Cardiac muscle cell (in vitro differentiated cells and primary cell): Measurements from ENCODE around the gene IYD. TPM values are rescaled to one million over a fixed set of nuclear protein-coding genes. Genes with fewer than 3 reads are reported as not detected.

ENCODE experiments used
- DNase-seq, 2 donors: peaks; one replicate each; pipeline versions ENCODE4 v3.0.0 to v3.0.0-alpha.2; 2010 to 2017; ENCODE audit warnings: low read depth in 1 of 2, low spot score in 1 of 2
- H3K27ac ChIP-seq: fragments of 200-600 bp; sonication (generic); 2 replicates; pipeline ENCODE4 v1.5.1; 2016
- H3K27me3 ChIP-seq: fragments of 200-600 bp; sonication (generic); 2 replicates; pipeline ENCODE4 v1.6.0; 2016; ENCODE audit warnings: control low read depth
- H3K36me3 ChIP-seq: fragments of 200-600 bp; sonication (generic); 2 replicates; pipeline ENCODE4 v1.5.1; 2016; ENCODE audit warnings: control low read depth
- H3K4me1 ChIP-seq: fragments of 200-600 bp; sonication (generic); 2 replicates; pipeline ENCODE4 v1.8.1; 2017; ENCODE audit warnings: low read depth, mild to moderate bottlenecking, mixed run types
- H3K4me3 ChIP-seq: fragments of 200-600 bp; sonication (generic); 2 replicates; pipeline ENCODE4 v1.5.1; 2016; ENCODE audit warnings: mild to moderate bottlenecking
- H3K9me3 ChIP-seq: fragments of 200-600 bp; sonication (generic); 2 replicates; pipeline ENCODE4 v1.5.1; 2017; ENCODE audit warnings: low read depth, mild to moderate bottlenecking, control low read depth
- CTCF ChIP-seq: IDR thresholded peaks from 2 replicates; pipeline ENCODE4 v1.5.1; 2012; ENCODE audit warnings: low read depth, mild to moderate bottlenecking, low read length
- polyA plus RNA-seq: library from polyadenylated mRNA; unstranded; fragments of >200 nt; fragmentation: Nextera tagmentation; extraction: Ambion mirVana; gene quantifications from 2 replicates; pipeline ENCODE4 v1.2.1, GENCODE V29; 2016
- total RNA-seq: library from RNA; depleted of rRNA; stranded (reverse); fragments of >200 nt; gene quantifications from 2 replicates; pipeline ENCODE4 v1.2.3, GENCODE V29; 2016

Gene IYD
- not detected in 2 replicates for total RNA-seq
- not detected in 2 replicates for polyA plus RNA-seq

- no peak for TF ChIP-seq CTCF
- Histone ChIP-seq H3K4me1 (no peaks in the 10 kb centered on the region), H3K4me3 (no peak within 1 kb of the TSS), H3K36me3 (no peaks in the 10 kb centered on the region), H3K27ac (no peak within 1 kb of the TSS), H3K27me3 (peaks cover 91% of the 10 kb centered on the region), H3K9me3 (no peaks in the 10 kb centered on the region)
- DNase-seq = no peak
Observed at GRCh38 chr6:150368762-150369161, at the start of gene IYD. IYD (plus strand) TSS chr6:150369012; CDS start chr6:150369032, 20 bp downstream.

GRCh38 chr6:150319924-150320323 lies 48.9 kb upstream of the IYD start:
- Histone ChIP-seq H3K9me3 (no peaks in the 10 kb centered on the region), H3K27me3 (no peaks in the 10 kb centered on the region), H3K27ac (no peak overlapping the region), H3K36me3 (no peaks in the 10 kb centered on the region), H3K4me3 (no peak overlapping the region), H3K4me1 (no peaks in the 10 kb centered on the region)
- TF ChIP-seq CTCF = no peak
- no peak for DNase-seq

GRCh38 chr6:150320442-150320841 lies 48.4 kb upstream of the IYD start:
- no peak for TF ChIP-seq CTCF
- H3K27me3 ChIP-seq = no peaks in the 10 kb centered on the region
- peak; percentile 4 to 67 for DNase-seq

GRCh38 chr6:150322466-150322871 lies 46.3 kb upstream of the IYD start:
- Histone ChIP-seq H3K36me3 (no peaks in the 10 kb centered on the region), H3K27ac (no peak overlapping the region), H3K27me3 (no peaks in the 10 kb centered on the region), H3K4me3 (no peak overlapping the region), H3K4me1 (no peaks in the 10 kb centered on the region), H3K9me3 (no peaks in the 10 kb centered on the region)
- TF ChIP-seq CTCF = no peak
- DNase-seq = no peak

More at GRCh38 chr6:150320442-150320841, 48.4 kb upstream of the IYD start:
- H3K36me3 ChIP-seq = no peaks in the 10 kb centered on the region
- H3K9me3 ChIP-seq = no peaks in the 10 kb centered on the region
- H3K4me3 ChIP-seq = no peak overlapping the region
- no peak overlapping the region for H3K27ac ChIP-seq
- no peaks in the 10 kb centered on the region for H3K4me1 ChIP-seq

GRCh38 chr6:150323205-150323604 lies 45.6 kb upstream of the IYD start:
- H3K4me3 ChIP-seq = no peak overlapping the region
- no peak for TF ChIP-seq CTCF

GRCh38 chr6:150324044-150324443 lies 44.8 kb upstream of the IYD start:
- Histone ChIP-seq H3K9me3 (no peaks in the 10 kb centered on the region), H3K4me1 (no peaks in the 10 kb centered on the region), H3K36me3 (no peaks in the 10 kb centered on the region), H3K27me3 (no peaks in the 10 kb centered on the region), H3K4me3 (no peak overlapping the region), H3K27ac (no peak overlapping the region)
- no peak for TF ChIP-seq CTCF
- no peak for DNase-seq

More at GRCh38 chr6:150323205-150323604, 45.6 kb upstream of the IYD start:
- Histone ChIP-seq H3K4me1 (no peaks in the 10 kb centered on the region), H3K27me3 (no peaks in the 10 kb centered on the region), H3K9me3 (no peaks in the 10 kb centered on the region), H3K27ac (no peak overlapping the region), H3K36me3 (no peaks in the 10 kb centered on the region)
- no peak for DNase-seq
